WTC11 (cell line): Measurements from ENCODE around the gene IGFBP1. TPM values are rescaled to one million over a fixed set of nuclear protein-coding genes. Genes with fewer than 3 reads are reported as not detected.

Experiments used
- ATAC-seq: fragments of 200-7000 bp; cut with Tn5 transposase; 2 replicates; pipeline ENCODE4 v1.10.0; 2021; ENCODE audit warnings: mild to moderate bottlenecking, moderate library complexity
- CTCF ChIA-PET: fragments of 300-600 bp; sonication (Branson Sonifier 250); formaldehyde crosslinking; loops from one replicate; lab custom pipeline; 2021; ENCODE audit warnings: antibody characterized with exemption; lab: Charles Lee
- POLR2A ChIA-PET: fragments of 350-600 bp; sonication (Branson Sonifier 250); formaldehyde crosslinking; loops from one replicate; lab custom pipeline; 2021; ENCODE audit warnings: antibody characterized with exemption; lab: Charles Lee
- DNase-seq: peaks from one replicate; pipeline ENCODE4 v3.0.0; 2021; ENCODE audit warnings: low spot score
- H3K27ac Mint-ChIP-seq: 2 replicates; pipeline ENCODE4 v1.8.0; 2021; ENCODE audit warnings: mixed read lengths
- H3K27me3 Mint-ChIP-seq: 2 replicates; pipeline ENCODE4 v1.8.0; 2021; ENCODE audit warnings: low read depth, mild to moderate bottlenecking, moderate library complexity, mixed read lengths
- H3K36me3 Mint-ChIP-seq: 2 replicates; pipeline ENCODE4 v1.8.0; 2021; ENCODE audit warnings: mixed read lengths
- H3K4me1 Mint-ChIP-seq: 2 replicates; pipeline ENCODE4 v1.8.0; 2022; ENCODE audit warnings: mixed read lengths
- H3K4me3 Mint-ChIP-seq: 2 replicates; pipeline ENCODE4 v1.8.0; 2021; ENCODE audit warnings: mild to moderate bottlenecking, moderate library complexity, mixed read lengths
- H3K9me3 Mint-ChIP-seq: 2 replicates; pipeline ENCODE4 v1.8.0; 2021; ENCODE audit warnings: mixed read lengths
- CREM ChIP-seq: sonication (generic); formaldehyde crosslinking; IDR thresholded peaks from 2 replicates; pipeline ENCODE4 v1.8.1; 2022; ENCODE audit warnings: mild to moderate bottlenecking, missing genetic modification reagents, moderate library complexity
- CTCF ChIP-seq: fragments of 200-600 bp; IDR thresholded peaks from 2 replicates; pipeline ENCODE4 v1.8.0; 2022; ENCODE audit warnings: antibody characterized with exemption
- EMX1 ChIP-seq: fragments of 250-450 bp; sonication (Bioruptor Pico); IDR thresholded peaks from 2 replicates; pipeline ENCODE4 v1.8.0; 2021; ENCODE audit warnings: mild to moderate bottlenecking
- HMGA2 ChIP-seq: fragments of 250-450 bp; sonication (Bioruptor Pico); IDR thresholded peaks from 2 replicates; pipeline ENCODE4 v1.4.0; 2021; ENCODE audit warnings: mild to moderate bottlenecking, moderate library complexity
- IRF2 ChIP-seq: sonication (generic); formaldehyde crosslinking; IDR thresholded peaks from 2 replicates; pipeline ENCODE4 v1.8.0; 2022; ENCODE audit warnings: low read depth, missing genetic modification reagents, borderline replicate concordance
- MLX ChIP-seq: sonication (generic); formaldehyde crosslinking; IDR thresholded peaks from 2 replicates; pipeline ENCODE4 v1.8.1; 2023; ENCODE audit warnings: mild to moderate bottlenecking, missing genetic modification reagents, moderate library complexity
- NFE2L1 ChIP-seq: sonication (generic); formaldehyde crosslinking; IDR thresholded peaks from 2 replicates; pipeline ENCODE4 v1.8.1; 2023; ENCODE audit warnings: missing genetic modification reagents
- PRRX2 ChIP-seq: fragments of 250-450 bp; sonication (Bioruptor Pico); IDR thresholded peaks from 2 replicates; pipeline ENCODE4 v1.8.0; 2021; ENCODE audit warnings: mild to moderate bottlenecking
- RORB ChIP-seq: fragments of 250-450 bp; sonication (Bioruptor Pico); IDR thresholded peaks from 2 replicates; pipeline ENCODE4 v1.9.0; 2021; ENCODE audit warnings: mild to moderate bottlenecking
- SMAD3 ChIP-seq: sonication (generic); formaldehyde crosslinking; IDR thresholded peaks from 2 replicates; pipeline ENCODE4 v1.8.0; 2022; ENCODE audit warnings: missing genetic modification reagents, mild to moderate bottlenecking, borderline replicate concordance
- SOX15 ChIP-seq: fragments of 250-450 bp; sonication (Bioruptor Pico); IDR thresholded peaks from 2 replicates; pipeline ENCODE4 v1.9.0; 2021; ENCODE audit warnings: mild to moderate bottlenecking
- TEAD1 ChIP-seq: sonication (generic); formaldehyde crosslinking; IDR thresholded peaks from 2 replicates; pipeline ENCODE4 v1.8.0; 2022; ENCODE audit warnings: mild to moderate bottlenecking, missing genetic modification reagents
- ZNF121 ChIP-seq: sonication (generic); formaldehyde crosslinking; IDR thresholded peaks from 2 replicates; pipeline ENCODE4 v1.8.0; 2023; ENCODE audit warnings: missing genetic modification reagents
- ZNF263 ChIP-seq: sonication (generic); formaldehyde crosslinking; IDR thresholded peaks from 2 replicates; pipeline ENCODE4 v1.8.1; 2022; ENCODE audit warnings: low read depth, mild to moderate bottlenecking, moderate library complexity, missing genetic modification reagents
- ZNF317 ChIP-seq: sonication (generic); formaldehyde crosslinking; IDR thresholded peaks from 2 replicates; pipeline ENCODE4 v1.8.1; 2023; ENCODE audit warnings: low read depth, mild to moderate bottlenecking, moderate library complexity, missing genetic modification reagents, borderline replicate concordance
- ZNF423 ChIP-seq: fragments of 250-450 bp; sonication (Bioruptor Pico); IDR thresholded peaks from 2 replicates; pipeline ENCODE4 v2.1.2; 2022; ENCODE audit warnings: mild to moderate bottlenecking, moderate library complexity
- ZNF512 ChIP-seq: sonication (generic); formaldehyde crosslinking; IDR thresholded peaks from 2 replicates; pipeline ENCODE4 v1.8.1; 2022; ENCODE audit warnings: missing genetic modification reagents, borderline replicate concordance
- total RNA-seq: library from RNA; stranded (reverse); gene quantifications from 3 replicates; pipeline ENCODE4 v1.2.3, GENCODE V29; 2021
- TF ChIP-seq, protein P1 (sequence below): sonication (generic); formaldehyde crosslinking; IDR thresholded peaks from 2 replicates; pipeline ENCODE4 v1.8.1; 2023; ENCODE audit warnings: mild to moderate bottlenecking, missing genetic modification reagents, moderate library complexity
- TF ChIP-seq, protein P2 (sequence below): sonication (generic); formaldehyde crosslinking; conservative IDR thresholded peaks from 2 replicates; pipeline ENCODE4 v1.8.1; 2022; ENCODE audit warnings: mild to moderate bottlenecking, missing genetic modification reagents
- TF ChIP-seq, protein P3 (sequence below): sonication (generic); formaldehyde crosslinking; IDR thresholded peaks from 2 replicates; pipeline ENCODE4 v1.8.1; 2022; ENCODE audit warnings: low read depth, missing genetic modification reagents, borderline replicate concordance

IGFBP1 gene
- total RNA-seq, 1 experiment from 2014 or later = 0.37 TPM

GRCh38 chr7:45922810-45923209, 34.5 kb downstream of the IGFBP1 start (continued):
- TF ChIP-seq NFE2L1 = no peak
- TF ChIP-seq PRRX2 (CRISPR knock-in tag) = no peak
- no peak for TF ChIP-seq IRF2 (CRISPR knock-in tag)

DNA sequence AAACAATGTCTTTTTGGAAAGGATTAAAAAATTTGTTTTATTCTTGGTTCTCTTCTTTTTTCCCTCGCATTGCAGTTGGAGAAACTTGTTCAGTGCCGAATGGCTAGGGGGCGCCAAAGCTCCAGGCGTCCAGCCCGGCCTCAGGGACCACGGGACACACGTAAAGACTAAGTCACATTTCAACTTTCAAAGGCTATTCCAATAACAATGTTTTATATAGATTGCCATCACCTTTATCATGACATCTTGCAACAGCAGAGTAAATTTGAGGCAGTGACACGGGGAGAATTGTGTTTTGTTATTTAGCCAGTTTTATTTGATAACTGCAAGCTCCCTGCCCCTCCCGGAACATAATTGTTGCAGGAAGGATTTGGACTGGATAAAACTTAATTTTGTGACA, 35.0 kb downstream of the IGFBP1 start:
- H3K36me3 Mint-ChIP-seq = no peaks in the 10 kb centered on the region
- peaks cover 57% of the 10 kb centered on the region for H3K27me3 Mint-ChIP-seq
- TF ChIP-seq SOX15 (CRISPR knock-in tag) (no peak), CTCF (peak; percentile 89)
- H3K9me3 Mint-ChIP-seq = peaks cover under 1% of the 10 kb centered on the region; the same call in 1 of the 2 replicates
- DNase-seq = peak; percentile 83
- H3K4me1 Mint-ChIP-seq = peaks cover 44% of the 10 kb centered on the region
- no peak for ATAC-seq
- H3K27ac Mint-ChIP-seq = no peak overlapping the region
- peak overlapping the region; percentile 74 for H3K4me3 Mint-ChIP-seq
- CTCF ChIA-PET = interaction anchor here (0.8 to 4.2 kb wide), 41 partner anchors 9 to 1279 kb away, joined by 3 to 59 read pairs (median 4); partner anchors contain the start of gene IGFBP1
- POLR2A ChIA-PET = no interaction called here

DNA sequence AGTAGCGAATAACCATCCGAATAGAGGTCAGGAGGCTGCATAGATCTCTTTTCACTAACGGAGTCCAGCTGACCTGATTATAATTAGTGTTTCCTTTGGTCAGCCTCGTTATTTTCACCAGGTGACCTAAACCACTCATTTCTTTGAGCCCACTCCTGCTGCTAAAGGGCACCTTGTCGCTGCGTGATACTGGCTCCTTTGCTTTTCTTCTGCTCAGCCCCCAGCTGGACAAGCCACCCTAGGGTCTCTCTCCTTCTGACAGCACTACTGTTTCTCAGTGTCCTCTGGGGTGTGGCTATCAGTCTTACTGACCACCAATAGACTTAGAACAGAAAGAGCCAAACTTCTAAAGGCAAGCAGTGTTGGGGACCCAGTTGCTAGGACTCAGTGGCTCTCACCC, 35.5 kb downstream of the IGFBP1 start:
- ChIA-PET POLR2A (no interaction called here), CTCF (interaction anchor here (0.8 to 4.2 kb wide), 22 partner anchors 11 to 1279 kb away, joined by 3 to 59 read pairs (median 6); no protein-coding TSS in a partner anchor)
- Mint-ChIP-seq H3K4me3 (peak overlapping the region; percentile 74), H3K27ac (no peak overlapping the region), H3K9me3 (peaks cover 6% of the 10 kb centered on the region; the same call in 1 of the 2 replicates), H3K27me3 (peaks cover 52% of the 10 kb centered on the region), H3K36me3 (no peaks in the 10 kb centered on the region), H3K4me1 (peaks cover 44% of the 10 kb centered on the region)
- no peak for DNase-seq
- ATAC-seq = no peak
- TF ChIP-seq, protein P1, sequence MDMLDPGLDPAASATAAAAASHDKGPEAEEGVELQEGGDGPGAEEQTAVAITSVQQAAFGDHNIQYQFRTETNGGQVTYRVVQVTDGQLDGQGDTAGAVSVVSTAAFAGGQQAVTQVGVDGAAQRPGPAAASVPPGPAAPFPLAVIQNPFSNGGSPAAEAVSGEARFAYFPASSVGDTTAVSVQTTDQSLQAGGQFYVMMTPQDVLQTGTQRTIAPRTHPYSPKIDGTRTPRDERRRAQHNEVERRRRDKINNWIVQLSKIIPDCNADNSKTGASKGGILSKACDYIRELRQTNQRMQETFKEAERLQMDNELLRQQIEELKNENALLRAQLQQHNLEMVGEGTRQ = peak; percentile 12; the same call in 1 of the 2 replicates
- peak; percentile 97 for TF ChIP-seq ZNF423 (CRISPR knock-in tag)
- TF ChIP-seq ZNF263 = no peak
- TF ChIP-seq ZNF512 (CRISPR knock-in tag) = no peak
- no peak for TF ChIP-seq EMX1 (CRISPR knock-in tag)
- TF ChIP-seq, protein P2, sequence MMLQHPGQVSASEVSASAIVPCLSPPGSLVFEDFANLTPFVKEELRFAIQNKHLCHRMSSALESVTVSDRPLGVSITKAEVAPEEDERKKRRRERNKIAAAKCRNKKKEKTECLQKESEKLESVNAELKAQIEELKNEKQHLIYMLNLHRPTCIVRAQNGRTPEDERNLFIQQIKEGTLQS = no peak
- 0 out of 2 replicates have a peak, but pooled peaks have one; percentile 20 for TF ChIP-seq CREM (CRISPR knock-in tag)

GRCh38 chr7:45924283-45924682, 36.0 kb downstream of the IGFBP1 start:
- DNase-seq (no peak), ATAC-seq (no peak)
- TF ChIP-seq ZNF121 (CRISPR knock-in tag) (no peak), ZNF263 (no peak), RORB (CRISPR knock-in tag) (no peak), ZNF512 (CRISPR knock-in tag) (no peak), ZNF317 (CRISPR knock-in tag) (no peak), MLX (CRISPR knock-in tag) (no peak), TEAD1 (CRISPR knock-in tag) (no peak), HMGA2 (CRISPR knock-in tag) (no peak), SMAD3 (CRISPR knock-in tag) (no peak)
- TF ChIP-seq, protein P3, sequence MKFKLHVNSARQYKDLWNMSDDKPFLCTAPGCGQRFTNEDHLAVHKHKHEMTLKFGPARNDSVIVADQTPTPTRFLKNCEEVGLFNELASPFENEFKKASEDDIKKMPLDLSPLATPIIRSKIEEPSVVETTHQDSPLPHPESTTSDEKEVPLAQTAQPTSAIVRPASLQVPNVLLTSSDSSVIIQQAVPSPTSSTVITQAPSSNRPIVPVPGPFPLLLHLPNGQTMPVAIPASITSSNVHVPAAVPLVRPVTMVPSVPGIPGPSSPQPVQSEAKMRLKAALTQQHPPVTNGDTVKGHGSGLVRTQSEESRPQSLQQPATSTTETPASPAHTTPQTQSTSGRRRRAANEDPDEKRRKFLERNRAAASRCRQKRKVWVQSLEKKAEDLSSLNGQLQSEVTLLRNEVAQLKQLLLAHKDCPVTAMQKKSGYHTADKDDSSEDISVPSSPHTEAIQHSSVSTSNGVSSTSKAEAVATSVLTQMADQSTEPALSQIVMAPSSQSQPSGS (CRISPR knock-in tag) = no peak
- TF ChIP-seq, protein P1 = no peak
- Mint-ChIP-seq H3K36me3 (no peaks in the 10 kb centered on the region), H3K4me1 (peaks cover 42% of the 10 kb centered on the region), H3K9me3 (peaks cover 8% of the 10 kb centered on the region; the same call in 1 of the 2 replicates), H3K27me3 (peaks cover 47% of the 10 kb centered on the region), H3K27ac (no peak overlapping the region), H3K4me3 (no peak overlapping the region)
- CTCF ChIA-PET = interaction anchor here (0.9 to 4.2 kb wide), 8 partner anchors 11 to 1177 kb away, joined by 3 to 32 read pairs (median 8); no protein-coding TSS in a partner anchor
- POLR2A ChIA-PET = no interaction called here
